ENCODE data around the gene SAP30L. TPM values are rescaled to one million over a fixed set of nuclear protein-coding genes. Genes with fewer than 3 reads are reported as not detected.

SAP30L gene
- total and polyA plus RNA-seq, 2 donors (not counting 1 experiment from before 2014, with no cell fraction given), result 26.6 to 31.5 TPM

- Histone ChIP-seq H3K79me2 (ENCODE audit: control insufficient read depth, insufficient read depth, low read length) (peaks cover 26% of the 10 kb centered on the region), H3K27me3 (ENCODE audit: control insufficient read depth, insufficient read depth, low read length) (no peaks in the 10 kb centered on the region), H3K9me3 (ENCODE audit: control insufficient read depth, insufficient read depth, low read depth, low read length) (no peaks in the 10 kb centered on the region), H4K20me1 (ENCODE audit: control insufficient read depth, extremely low read depth, insufficient read depth, low read length) (no peaks in the 10 kb centered on the region), H3K4me1 (ENCODE audit: control insufficient read depth, extremely low read depth, insufficient read depth, low read length) (peaks cover 2% of the 10 kb centered on the region), H2AFZ (ENCODE audit: low read length) (peak overlapping the region; percentile 65), H3K4me3 (replicated peaks in 1 of 4; ENCODE audit: control extremely low read depth in 1 of 4, insufficient read depth in 1 of 4, low read depth in 3 of 4, low read length in 4 of 4) (peak overlapping the region; percentile 75 to 80 (median 78)), H3K9ac (ENCODE audit: insufficient read depth, low read length) (peak overlapping the region; percentile 62), H3K36me3 (ENCODE audit: control insufficient read depth, insufficient read depth, low read length) (no peaks in the 10 kb centered on the region), H3K27ac (ENCODE audit: insufficient read depth, low read length) (peak overlapping the region; percentile 47), H3K4me2 (ENCODE audit: extremely low read depth, insufficient read depth, low read length) (peak overlapping the region; percentile 88)
- TF ChIP-seq CTCF (conservative IDR thresholded peaks at IDR 0.05 in 1 of 2, IDR thresholded peaks at IDR 0.05 in 1 of 2; ENCODE audit: low read depth in 1 of 2, low read length in 2 of 2) (no peak), EZH2 (IDR thresholded peaks at IDR 0.05; ENCODE audit: low read length, missing control alignments) (no peak)
- peak; percentile 56 to 77 for DNase-seq (ENCODE audit: low read depth in 2 of 2)
Observed at GRCh38 chr5:154446195-154447088, 645 bp downstream of the SAP30L start.

- TF ChIP-seq EZH2 (IDR thresholded peaks at IDR 0.05; ENCODE audit: low read length, missing control alignments) (no peak), CTCF (conservative IDR thresholded peaks at IDR 0.05 in 1 of 2, IDR thresholded peaks at IDR 0.05 in 1 of 2; ENCODE audit: low read depth in 1 of 2, low read length in 2 of 2) (no peak)
- Histone ChIP-seq H3K9ac (ENCODE audit: insufficient read depth, low read length) (peak overlapping the region; percentile 62), H3K9me3 (ENCODE audit: control insufficient read depth, insufficient read depth, low read depth, low read length) (no peaks in the 10 kb centered on the region)
Observed at GRCh38 chr5:154447089-154447725, 1.4 kb downstream of the SAP30L start.

GRCh38 chr5:154449786-154450185 lies 4.0 kb downstream of the SAP30L start:
- Histone ChIP-seq H2AFZ (ENCODE audit: low read length) (no peak overlapping the region), H3K36me3 (ENCODE audit: control insufficient read depth, insufficient read depth, low read length) (peaks cover 1% of the 10 kb centered on the region), H3K27ac (ENCODE audit: insufficient read depth, low read length) (no peak overlapping the region), H3K4me3 (replicated peaks in 1 of 4; ENCODE audit: control extremely low read depth in 1 of 4, insufficient read depth in 1 of 4, low read depth in 3 of 4, low read length in 4 of 4) (no peak overlapping the region), H3K4me2 (ENCODE audit: extremely low read depth, insufficient read depth, low read length) (no peak overlapping the region), H3K27me3 (ENCODE audit: control insufficient read depth, insufficient read depth, low read length) (no peaks in the 10 kb centered on the region), H3K9me3 (ENCODE audit: control insufficient read depth, insufficient read depth, low read depth, low read length) (no peaks in the 10 kb centered on the region), H3K4me1 (ENCODE audit: control insufficient read depth, extremely low read depth, insufficient read depth, low read length) (peaks cover 2% of the 10 kb centered on the region), H3K79me2 (ENCODE audit: control insufficient read depth, insufficient read depth, low read length) (peaks cover 22% of the 10 kb centered on the region), H3K9ac (ENCODE audit: insufficient read depth, low read length) (no peak overlapping the region), H4K20me1 (ENCODE audit: control insufficient read depth, extremely low read depth, insufficient read depth, low read length) (no peaks in the 10 kb centered on the region)
- TF ChIP-seq EZH2 (IDR thresholded peaks at IDR 0.05; ENCODE audit: low read length, missing control alignments), result no peak
- no peak for TF ChIP-seq CTCF (conservative IDR thresholded peaks at IDR 0.05 in 1 of 2, IDR thresholded peaks at IDR 0.05 in 1 of 2; ENCODE audit: low read depth in 1 of 2, low read length in 2 of 2)
- DNase-seq (ENCODE audit: low read depth in 2 of 2), result peak; percentile 42 to 43

More at GRCh38 chr5:154447089-154447725, 1.4 kb downstream of the SAP30L start:
- Histone ChIP-seq H3K4me3 (replicated peaks in 1 of 4; ENCODE audit: control extremely low read depth in 1 of 4, insufficient read depth in 1 of 4, low read depth in 3 of 4, low read length in 4 of 4) (peak overlapping the region; percentile 75 to 80 (median 78)), H2AFZ (ENCODE audit: low read length) (peak overlapping the region; percentile 65), H3K27ac (ENCODE audit: insufficient read depth, low read length) (peak overlapping the region; percentile 47), H3K36me3 (ENCODE audit: control insufficient read depth, insufficient read depth, low read length) (no peaks in the 10 kb centered on the region), H3K4me2 (ENCODE audit: extremely low read depth, insufficient read depth, low read length) (peak overlapping the region; percentile 88), H3K4me1 (ENCODE audit: control insufficient read depth, extremely low read depth, insufficient read depth, low read length) (peaks cover 2% of the 10 kb centered on the region), H3K79me2 (ENCODE audit: control insufficient read depth, insufficient read depth, low read length) (peaks cover 26% of the 10 kb centered on the region), H3K27me3 (ENCODE audit: control insufficient read depth, insufficient read depth, low read length) (no peaks in the 10 kb centered on the region), H4K20me1 (ENCODE audit: control insufficient read depth, extremely low read depth, insufficient read depth, low read length) (no peaks in the 10 kb centered on the region)
- DNase-seq (ENCODE audit: low read depth in 2 of 2), result no peak
